ENCODE measurements around the gene GSTM5.
"Not testable (repeated sequence)": the region's sequence is repeated elsewhere in the genome, so short reads cannot be mapped to it uniquely, and the experiment has no call there.

- not testable (repeated sequence) for TF ChIP-seq EZH2 (IDR thresholded peaks at IDR 0.05; ENCODE audit: low read depth); CTCF (conservative IDR thresholded peaks at IDR 0.05)
Observed at GRCh38 chr1:109687109-109687508, 24.9 kb upstream of the GSTM5 start.
